K562 (cell line): ENCODE data around the gene SLC13A3. TPM values are rescaled to one million over a fixed set of nuclear protein-coding genes. Genes with fewer than 3 reads are reported as not detected.

Experiments used
- ATAC-seq: fragments of 200-7000 bp; cut with Tn5 transposase; 3 replicates; pipeline ENCODE4 v1.9.1; 2020; ENCODE audit warnings: moderate library complexity
- BruUV-seq: library from RNA; stranded (reverse); fragments of 400-500 nt; replicated peaks from 2 replicates; lab custom pipeline; 2021; lab: Mats Ljungman, UMichigan
- CTCF ChIA-PET: fragments of 300-600 bp; formaldehyde crosslinking; extraction: SDS; loops from one replicate; lab custom pipeline; 2021; ENCODE audit warnings: low intra/inter-chr PET ratio; lab: Yijun Ruan, JAX
- POLR2A ChIA-PET: fragments of 300-600, 350-650 bp; sonication (Branson Sonifier 250); formaldehyde crosslinking; extraction: SDS; loops from one replicate; lab custom pipeline; 2021; ENCODE audit warnings: antibody characterized with exemption, inconsistent platforms; lab: Yijun Ruan, JAX
- DNase-seq, 4 experiments: peaks; one replicate each; pipeline versions ENCODE4 v3.0.0 to v3.0.0-alpha.2; 2011 to 2018; ENCODE audit warnings: low spot score in 3 of 4, mixed read lengths in 3 of 4; ENCODE audit errors: extremely low read depth in 1 of 4
- FAIRE-seq: peaks from 2 replicates; lab custom pipeline; 2011; peaks lifted over from hg19 to GRCh38; lab: Jason Lieb, UNC
- H2AFZ ChIP-seq: 2 replicates; pipeline ENCODE4 v1.6.0; 2011; ENCODE audit warnings: low read depth, low read length, control low read depth, inconsistent platforms
- H3K27ac ChIP-seq: fragments of 200-600 bp; 3 replicates; pipeline ENCODE4 v1.8.0; 2011; ENCODE audit warnings: low read depth, mild to moderate bottlenecking, control low read depth, inconsistent platforms, low read length, moderate library complexity, mixed read lengths; ENCODE audit errors: extremely low read depth
- H3K27me3 ChIP-seq, 2 experiments: fragments of 300-600 bp in 1 of 2; 2 replicates in 1 of 2; 3 replicates in 1 of 2; pipeline versions ENCODE4 v1.6.0 to v1.8.0; 2011; ENCODE audit warnings: inconsistent platforms in 2 of 2, low read length in 2 of 2, mild to moderate bottlenecking in 1 of 2, mixed read lengths in 1 of 2, moderate library complexity in 1 of 2; ENCODE audit not compliant: control insufficient read depth in 2 of 2, insufficient read depth in 2 of 2
- H3K36me3 ChIP-seq: fragments of 300-600 bp; 3 replicates; pipeline ENCODE4 v1.8.0; 2011; ENCODE audit warnings: mild to moderate bottlenecking, low read length, inconsistent platforms; ENCODE audit not compliant: control insufficient read depth, insufficient read depth
- H3K4me1 ChIP-seq, 2 experiments: fragments of 200-600 bp in 1 of 2; replicated peaks in 1 of 2; 2 replicates in 1 of 2; 3 replicates in 1 of 2; pipeline versions ENCODE4 v1.5.1 to v1.8.0; 2011; ENCODE audit warnings: inconsistent platforms in 2 of 2, low read length in 2 of 2, mild to moderate bottlenecking in 1 of 2, mixed read lengths in 1 of 2, moderate library complexity in 1 of 2; ENCODE audit not compliant: control insufficient read depth in 2 of 2, insufficient read depth in 2 of 2
- H3K4me2 ChIP-seq: 2 replicates; pipeline ENCODE4 v1.6.1; 2011; ENCODE audit warnings: low read length, control low read depth, inconsistent platforms, mixed read lengths; ENCODE audit not compliant: insufficient read depth
- H3K4me3 ChIP-seq: fragments of 200-600 bp; sonication (generic), shearing (Covaris generic); 2 replicates; pipeline ENCODE4 v1.5.1; 2016; ENCODE audit warnings: control low read depth, inconsistent platforms
- H3K79me2 ChIP-seq: fragments of 200-600 bp; 3 replicates; pipeline ENCODE4 v1.8.0; 2011; ENCODE audit warnings: low read length, inconsistent platforms; ENCODE audit not compliant: control insufficient read depth, insufficient read depth
- H3K9ac ChIP-seq, 2 experiments: 2 replicates each; pipeline versions ENCODE4 v1.6.0 to v1.6.1; 2011; ENCODE audit warnings: low read depth in 2 of 2, low read length in 2 of 2, control low read depth in 1 of 2, inconsistent platforms in 1 of 2, mild to moderate bottlenecking in 1 of 2, mixed read lengths in 1 of 2; ENCODE audit not compliant: insufficient read depth in 1 of 2
- H3K9me1 ChIP-seq: one replicate; pipeline ENCODE4 v1.6.0; 2011; ENCODE audit warnings: inconsistent platforms, mild to moderate bottlenecking, low read length, moderate library complexity; ENCODE audit not compliant: control insufficient read depth, insufficient read depth
- H3K9me3 ChIP-seq: replicated peaks from 2 replicates; pipeline ENCODE4 v1.5.1; 2011; ENCODE audit warnings: low read depth, low read length, inconsistent platforms; ENCODE audit not compliant: control insufficient read depth, insufficient read depth
- H4K20me1 ChIP-seq: replicated peaks from 2 replicates; pipeline ENCODE4 v1.6.1; 2011; ENCODE audit warnings: low read length, inconsistent platforms, mixed read lengths; ENCODE audit not compliant: control insufficient read depth, insufficient read depth
- ARID2 ChIP-seq: fragments of 450-650 bp; IDR thresholded peaks from 2 replicates; pipeline ENCODE4 v1.6.1; 2017; ENCODE audit warnings: antibody characterized with exemption, mild to moderate bottlenecking
- COPS2 ChIP-seq: fragments of 450-650 bp; conservative IDR thresholded peaks from 2 replicates; pipeline ENCODE4 v1.6.1; 2016; ENCODE audit warnings: mild to moderate bottlenecking, moderate library complexity
- DLX4 ChIP-seq: fragments of 250-450 bp; sonication (Bioruptor Pico); IDR thresholded peaks from 2 replicates; pipeline ENCODE4 v1.6.1; 2021; ENCODE audit warnings: mild to moderate bottlenecking
- ELK3 ChIP-seq: fragments of 450-650 bp; formaldehyde crosslinking; IDR thresholded peaks from 2 replicates; pipeline ENCODE4 v1.4.0; 2020; ENCODE audit warnings: mild to moderate bottlenecking
- MAZ ChIP-seq, 2 experiments: fragments of 450-650 bp in 1 of 2; sonication (generic) in 1 of 2; formaldehyde crosslinking; IDR thresholded peaks in 1 of 2; conservative IDR thresholded peaks in 1 of 2; 2 replicates each; pipeline versions ENCODE4 v1.4.0 to v1.5.0; 2020; ENCODE audit warnings: mild to moderate bottlenecking in 1 of 2, missing genetic modification reagents in 1 of 2
- MTF1 ChIP-seq: fragments of 250-450 bp; sonication (Bioruptor Pico); IDR thresholded peaks from 2 replicates; pipeline ENCODE4 v1.9.0; 2021; ENCODE audit warnings: moderate library complexity, mild to moderate bottlenecking, inconsistent platforms, borderline replicate concordance
- POLR3A ChIP-seq: IDR thresholded peaks from 2 replicates; pipeline ENCODE4 v1.6.1; 2011; ENCODE audit warnings: borderline replicate concordance, mild to moderate bottlenecking, moderate library complexity; ENCODE audit not compliant: insufficient read length, insufficient read depth; ENCODE audit errors: extremely low read depth
- SMARCA4 ChIP-seq: fragments of 450-650 bp; IDR thresholded peaks from 2 replicates; pipeline ENCODE4 v1.6.1; 2016
- TCFL5 ChIP-seq: fragments of 250-450 bp; sonication (Bioruptor Pico); conservative IDR thresholded peaks from 2 replicates; pipeline ENCODE4 v1.6.1; 2021; ENCODE audit warnings: mild to moderate bottlenecking, moderate library complexity, matching md5 sums
- ZNF311 ChIP-seq: fragments of 250-450 bp; sonication (Bioruptor Pico); IDR thresholded peaks from 2 replicates; pipeline ENCODE4 v1.4.0; 2020; ENCODE audit warnings: mild to moderate bottlenecking, moderate library complexity
- ZNF354B ChIP-seq: fragments of 250-450 bp; sonication (Bioruptor Pico); IDR thresholded peaks from 2 replicates; pipeline ENCODE4 v1.4.0; 2020
- ZNF561 ChIP-seq: fragments of 450-650 bp; formaldehyde crosslinking; conservative IDR thresholded peaks from 2 replicates; pipeline ENCODE4 v1.4.0; 2020; ENCODE audit warnings: mild to moderate bottlenecking, moderate library complexity
- WGBS: fragments of 100-300 bp; shearing (Covaris generic); methylation state at CpG from one replicate; pipeline ENCODE4 v1.1.6; 2016; ENCODE audit warnings: low coverage, mixed read lengths; ENCODE audit not compliant: insufficient coverage; ENCODE audit errors: missing lambda C conversion rate; 5-methylcytosine and 5-hydroxymethylcytosine counted together
- in situ Hi-C: fragments of 300-500 bp; cut with MboI; formaldehyde crosslinking; loops from 4 replicates; pipeline ENCODE4 v1.15.0; 2018; ENCODE audit warnings: inconsistent platforms, mixed read lengths
- intact Hi-C: fragments of 100-400 bp; cut with micrococcal nuclease; formaldehyde crosslinking; loops from 2 replicates; pipeline ENCODE4 v1.14.2; 2022
- polyA plus RNA-seq, 8 experiments: library from polyadenylated mRNA; depleted of rRNA in 4 of 8; stranded (reverse) in 5 of 8; unstranded in 3 of 8; fragments of >200 nt; fragmentation: Nextera tagmentation in 2 of 8; fragmentation: Illumina TruSeq in 1 of 8; extraction: Ambion mirVana in 2 of 8; extraction: Trizol in 1 of 8; gene quantifications; 2 replicates each; pipeline versions ENCODE4 v1.2.1 to v1.2.3, GENCODE V29; 2011 to 2014; ENCODE audit warnings: inconsistent platforms in 1 of 8, missing spikeins in 1 of 8
- total RNA-seq, 7 experiments: library from RNA; depleted of rRNA in 6 of 7; stranded (reverse); fragments of >200 nt in 6 of 7; fragmentation: Illumina TruSeq in 2 of 7; extraction: Trizol in 2 of 7; gene quantifications; 2 replicates each; pipeline versions ENCODE4 v1.2.1 to v1.2.3, GENCODE V29; 2011 to 2021; ENCODE audit warnings: low replicate concordance in 1 of 7
- TF ChIP-seq, protein P1 (sequence below): fragments of 250-450 bp; sonication (Bioruptor Pico); IDR thresholded peaks from 2 replicates; pipeline ENCODE4 v1.8.0; 2022; ENCODE audit warnings: moderate library complexity, mild to moderate bottlenecking, inconsistent platforms

The SLC13A3 gene
- total and polyA plus RNA-seq, 9 of the 15 experiments (the other 6 are each of a cell fraction or from before 2014, with no cell fraction given), result 5.5 to 16.4 (median 8.5) TPM

DNA sequence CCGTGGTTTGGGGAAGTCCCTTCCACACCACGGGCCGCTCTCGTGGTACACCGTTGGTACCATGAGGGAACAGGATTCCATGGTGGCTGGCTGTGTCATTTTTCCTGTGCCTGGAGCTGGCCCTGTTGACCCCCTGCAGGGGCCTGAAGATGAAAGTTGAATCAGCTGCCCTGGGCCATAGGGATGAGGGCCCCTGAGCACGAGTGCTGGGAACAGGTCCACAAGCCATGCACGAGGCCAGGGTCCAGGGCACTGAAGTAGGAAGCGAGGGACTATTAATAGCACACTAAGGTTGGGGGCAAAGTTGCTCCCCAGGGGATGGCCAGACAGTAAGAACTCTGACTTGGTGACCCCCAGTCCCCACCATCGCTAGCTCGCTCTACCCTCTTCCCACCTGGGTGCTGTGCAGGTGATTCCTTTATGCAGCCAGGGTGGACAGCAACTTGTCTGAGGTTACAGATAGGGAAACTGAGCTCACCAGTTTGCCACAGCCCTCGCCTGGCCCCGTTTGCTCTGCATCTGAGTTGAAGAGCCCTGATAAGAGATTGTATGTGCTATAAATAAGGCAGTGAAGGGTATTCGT is 46.6 kb downstream of the SLC13A3 start (continued):
- TF ChIP-seq, protein P1, sequence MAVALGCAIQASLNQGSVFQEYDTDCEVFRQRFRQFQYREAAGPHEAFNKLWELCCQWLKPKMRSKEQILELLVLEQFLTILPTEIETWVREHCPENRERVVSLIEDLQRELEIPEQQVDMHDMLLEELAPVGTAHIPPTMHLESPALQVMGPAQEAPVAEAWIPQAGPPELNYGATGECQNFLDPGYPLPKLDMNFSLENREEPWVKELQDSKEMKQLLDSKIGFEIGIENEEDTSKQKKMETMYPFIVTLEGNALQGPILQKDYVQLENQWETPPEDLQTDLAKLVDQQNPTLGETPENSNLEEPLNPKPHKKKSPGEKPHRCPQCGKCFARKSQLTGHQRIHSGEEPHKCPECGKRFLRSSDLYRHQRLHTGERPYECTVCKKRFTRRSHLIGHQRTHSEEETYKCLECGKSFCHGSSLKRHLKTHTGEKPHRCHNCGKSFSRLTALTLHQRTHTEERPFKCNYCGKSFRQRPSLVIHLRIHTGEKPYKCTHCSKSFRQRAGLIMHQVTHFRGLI (CRISPR knock-in tag), result no peak
- TF ChIP-seq COPS2 (no peak), SMARCA4 (no peak), ZNF311 (no peak)

DNA sequence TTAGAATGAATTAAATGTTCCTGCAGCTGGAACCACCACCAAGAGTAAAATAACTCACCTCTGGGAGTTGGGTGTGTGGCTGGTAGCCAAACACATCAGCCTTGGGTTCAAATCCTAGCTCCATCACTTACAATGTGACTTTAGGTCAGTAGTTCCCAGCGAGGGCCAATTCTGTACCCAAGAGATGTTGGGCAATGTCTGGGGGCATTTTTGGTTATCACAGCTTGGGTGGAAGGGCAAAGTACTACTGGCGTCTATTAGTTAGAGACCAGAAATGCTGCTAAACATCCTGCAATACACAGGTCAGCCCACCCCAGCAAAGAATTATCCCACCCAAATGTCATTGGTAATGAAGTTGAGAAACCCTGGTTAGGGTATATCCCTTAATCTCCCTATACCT is 48.8 kb downstream of the SLC13A3 start:
- ATAC-seq, result no peak
- no peaks in the 10 kb centered on the region for H3K27me3 ChIP-seq
- H4K20me1 ChIP-seq, result no peaks in the 10 kb centered on the region
- H2AFZ ChIP-seq, result no peak overlapping the region
- intact Hi-C loops, result no loop called here
- FAIRE-seq, result no peak
- H3K4me2 ChIP-seq, result no peak overlapping the region
- H3K9me1 ChIP-seq, result no peaks in the 10 kb centered on the region
- in situ Hi-C loops, result no loop called here
- H3K4me3 ChIP-seq, result no peak overlapping the region
- H3K4me1 ChIP-seq, result no peaks in the 10 kb centered on the region; a peak in 2 of 5 replicates
- peaks cover 2% of the 10 kb centered on the region; the same call in 1 of the 3 replicates for H3K36me3 ChIP-seq
- ChIA-PET POLR2A (interaction anchor here (0.6 to 1.4 kb wide), 2 partner anchors 9 to 27 kb away, joined by 3 read pairs; no protein-coding TSS in a partner anchor), CTCF (no interaction called here)
- 44% methylated on average over 2 of the region's 2 CpGs for WGBS
- no TSS peak for BruUV-seq
- no peaks in the 10 kb centered on the region for H3K79me2 ChIP-seq
- DNase-seq, result no peak
- no peak overlapping the region for H3K9ac ChIP-seq
- H3K9me3 ChIP-seq, result no peaks in the 10 kb centered on the region
- no peak overlapping the region for H3K27ac ChIP-seq
- no peak for TF ChIP-seq ARID2
- TF ChIP-seq MTF1 (CRISPR knock-in tag), result no peak
- no peak for TF ChIP-seq ELK3 (CRISPR knock-in tag)
- no peak for TF ChIP-seq MAZ (CRISPR knock-in tag; conservative IDR thresholded peaks at IDR 0.05 in 1 of 2, IDR thresholded peaks at IDR 0.05 in 1 of 2)
- no peak for TF ChIP-seq TCFL5 (CRISPR knock-in tag)
- TF ChIP-seq ZNF354B (CRISPR knock-in tag), result no peak
- TF ChIP-seq ZNF561 (CRISPR knock-in tag), result no peak
- TF ChIP-seq POLR3A, result no peak
- no peak for TF ChIP-seq DLX4 (CRISPR knock-in tag)
